ENCODE data around the gene NIPAL1. TPM values are rescaled to one million over a fixed set of nuclear protein-coding genes. Genes with fewer than 3 reads are reported as not detected.
"Not testable (repeated sequence)": the region's sequence is repeated elsewhere in the genome, so short reads cannot be mapped to it uniquely, and the experiment has no call there.

NIPAL1 gene
- 1 to 10 TPM in 1 of 2 donors, under 1 TPM in 1; 0.91 to 1.7 TPM for total RNA-seq
- total RNA-seq = 0.38 to 0.58 reads per million in 2 donors

DNA sequence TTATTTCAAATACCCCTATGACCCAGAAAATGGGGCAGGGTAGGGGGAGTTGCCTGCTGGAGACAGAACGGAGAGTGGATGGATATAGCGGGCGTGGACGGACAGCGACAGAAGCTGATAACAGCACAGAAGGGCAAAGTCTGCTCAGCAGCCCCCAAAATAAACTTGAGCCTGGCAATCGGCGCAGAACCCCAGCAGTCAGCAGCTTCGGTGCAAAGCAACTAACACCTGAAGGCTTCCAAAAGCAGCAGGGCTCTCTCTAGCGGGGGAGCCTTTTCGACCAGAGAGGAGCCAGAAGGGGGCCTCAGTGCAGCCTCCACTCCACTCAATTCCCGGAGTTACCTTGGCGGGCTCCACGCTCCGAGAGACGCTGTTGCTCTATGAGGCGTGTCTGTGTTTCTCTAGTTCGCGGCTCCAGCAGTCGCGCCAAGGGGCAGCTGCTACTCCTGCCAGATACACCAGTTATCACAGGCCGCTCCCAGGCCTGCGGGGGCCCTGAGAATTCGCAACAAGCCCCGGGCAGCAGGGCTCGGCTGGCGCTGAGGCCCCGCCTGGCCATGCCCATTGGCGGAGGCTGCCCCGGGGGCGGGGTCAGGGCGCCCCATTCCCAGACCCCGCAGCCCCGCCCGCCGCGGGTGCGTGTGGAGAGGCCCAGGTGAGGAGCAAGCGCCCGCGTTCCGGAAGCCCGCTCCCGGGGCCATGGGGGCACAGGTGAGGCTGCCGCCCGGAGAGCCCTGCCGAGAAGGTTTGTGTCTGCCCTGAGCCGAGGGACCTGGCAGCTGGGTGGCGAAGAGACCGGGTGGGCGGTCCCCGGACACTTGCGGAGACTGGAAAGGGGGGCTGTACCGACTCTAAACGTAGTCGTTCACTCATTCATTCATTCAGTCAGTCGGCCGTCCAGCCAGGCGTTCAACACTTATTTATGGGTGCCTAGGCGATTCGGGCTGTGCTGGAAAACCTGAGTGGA lies at the start of gene NIPAL1, which contains the start of gene CNGA1:
Gene NIPAL1 (plus strand): TSS at position 632 of the 967 bp plus-strand sequence. CDS start 68 bp downstream, at position 700.
Gene CNGA1 (minus strand): TSS at position 541 of the 967 bp plus-strand sequence. CDS start 63,992 bp downstream, outside the sequence.
- H3K4me1 Mint-ChIP-seq = peaks cover 11% of the 10 kb centered on the region
- peaks cover 32% of the 10 kb centered on the region for H3K27me3 Mint-ChIP-seq
- H3K36me3 Mint-ChIP-seq (ENCODE audit: low read depth) = peaks cover 2% of the 10 kb centered on the region

DNA sequence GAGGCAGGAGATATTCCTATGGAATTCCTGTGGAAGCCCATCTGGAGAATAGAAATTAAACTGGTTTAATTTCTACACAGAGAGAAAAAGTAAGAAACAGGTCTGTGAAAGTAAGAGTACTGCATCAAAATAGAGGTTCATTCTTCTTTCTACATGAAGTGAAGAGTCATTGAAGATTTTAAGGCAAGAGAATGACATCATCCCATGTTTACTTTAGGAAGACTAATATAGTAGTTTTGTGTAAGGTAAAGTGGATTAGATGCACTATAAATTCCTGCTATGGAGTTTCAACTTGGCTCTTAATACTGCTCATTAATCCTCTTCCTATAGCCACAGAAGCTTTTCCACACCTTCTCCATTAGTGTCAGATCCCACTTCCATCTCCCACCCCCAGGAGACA lies 47.7 kb upstream of the NIPAL1 start:
- Mint-ChIP-seq H3K27ac (no peak overlapping the region), H3K4me3 (no peak overlapping the region), H3K27me3 (peaks cover 7% of the 10 kb centered on the region), H3K4me1 (peaks cover 2% of the 10 kb centered on the region), H3K36me3 (ENCODE audit: low read depth) (no peaks in the 10 kb centered on the region)
- ATAC-seq (no peak), DNase-seq (no peak)
- H3K9me3 ChIP-seq (ENCODE audit: control insufficient read depth, low read length, poor library complexity, severe bottlenecking) = no peaks in the 10 kb centered on the region

More for the DNA sequence above, at the start of gene NIPAL1, which contains the start of gene CNGA1:
- peak; percentile 97 for ATAC-seq
- H3K9me3 ChIP-seq (ENCODE audit: control insufficient read depth, low read length, poor library complexity, severe bottlenecking) = no peaks in the 10 kb centered on the region
- H3K27ac Mint-ChIP-seq = peak within 1 kb of the TSS; percentile 34
- DNase-seq = peak; percentile 42 to 65 (median 56)
- H3K4me3 Mint-ChIP-seq = peak within 1 kb of the TSS; percentile 93

DNA sequence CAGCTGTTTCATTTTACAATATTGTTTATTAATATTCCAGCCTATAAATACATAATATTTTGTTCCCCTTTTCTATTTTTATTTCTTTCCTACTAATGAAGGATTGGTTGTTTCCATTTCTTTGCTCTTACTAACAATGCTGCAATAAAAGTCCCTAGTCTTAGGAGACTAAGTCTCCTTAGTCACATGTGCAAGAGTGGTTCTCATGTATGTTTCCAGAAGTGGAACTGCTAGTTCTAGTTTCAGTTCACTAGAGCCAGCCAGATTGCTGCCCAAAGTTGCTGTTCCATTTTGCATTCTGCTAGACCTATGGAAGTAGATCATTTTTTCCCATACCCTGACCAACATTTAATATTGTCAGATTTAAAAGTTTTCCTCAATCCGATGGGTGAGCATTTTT lies 44.4 kb upstream of the NIPAL1 start:
- no peak for ATAC-seq
- Mint-ChIP-seq H3K4me3 (no peak overlapping the region), H3K36me3 (ENCODE audit: low read depth) (no peaks in the 10 kb centered on the region), H3K27ac (no peak overlapping the region), H3K4me1 (peaks cover 2% of the 10 kb centered on the region), H3K27me3 (peaks cover 14% of the 10 kb centered on the region)
- DNase-seq = no peak
- no peaks in the 10 kb centered on the region for H3K9me3 ChIP-seq (ENCODE audit: control insufficient read depth, low read length, poor library complexity, severe bottlenecking)

DNA sequence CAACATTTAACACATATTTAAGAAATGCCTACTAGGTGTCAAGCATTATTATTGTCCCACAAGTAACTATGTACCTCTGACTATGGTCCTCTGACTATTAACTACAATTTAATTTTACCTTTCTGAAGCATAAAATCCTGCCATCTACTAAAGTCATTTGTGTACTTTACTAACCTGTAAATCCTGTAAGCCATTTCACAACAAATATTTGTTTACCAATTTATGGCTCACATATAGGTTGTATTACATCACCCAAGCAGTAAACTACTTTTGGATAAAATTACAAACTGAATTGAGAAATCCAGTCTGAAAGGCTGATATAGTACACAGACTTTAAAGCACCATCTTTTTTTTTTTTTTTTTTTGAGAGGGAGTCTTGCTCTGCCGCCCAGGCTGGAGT lies 43.9 kb upstream of the NIPAL1 start:
- no peak overlapping the region for H3K27ac Mint-ChIP-seq
- ATAC-seq (no peak), DNase-seq (no peak)
- peaks cover 2% of the 10 kb centered on the region for H3K4me1 Mint-ChIP-seq
- H3K9me3 ChIP-seq (ENCODE audit: control insufficient read depth, low read length, poor library complexity, severe bottlenecking) = no peaks in the 10 kb centered on the region
- H3K36me3 Mint-ChIP-seq (ENCODE audit: low read depth) = no peaks in the 10 kb centered on the region
- peaks cover 16% of the 10 kb centered on the region for H3K27me3 Mint-ChIP-seq
- H3K4me3 Mint-ChIP-seq = no peak overlapping the region

DNA sequence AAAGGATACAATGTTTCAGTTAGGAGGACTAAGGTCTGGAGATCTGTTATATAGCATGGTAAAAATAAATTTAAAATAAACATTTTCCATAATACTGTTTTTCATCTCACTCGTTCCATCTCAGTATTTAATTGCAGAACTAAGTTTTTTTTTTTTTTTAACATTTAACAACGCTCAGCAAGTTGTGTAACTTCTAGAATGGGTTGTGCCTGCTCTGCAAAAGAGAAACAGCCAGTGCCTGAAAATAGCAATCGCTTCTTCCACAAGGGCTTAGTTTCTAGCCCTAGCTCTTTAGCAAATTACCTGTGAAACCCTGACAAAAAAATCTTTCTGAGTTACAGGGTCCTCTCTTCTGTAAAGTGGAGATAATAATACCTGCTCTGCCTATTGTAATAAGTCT lies 42.0 kb upstream of the NIPAL1 start:
- Mint-ChIP-seq H3K36me3 (ENCODE audit: low read depth) (no peaks in the 10 kb centered on the region), H3K27me3 (peaks cover 8% of the 10 kb centered on the region), H3K4me3 (no peak overlapping the region), H3K4me1 (peaks cover 2% of the 10 kb centered on the region), H3K27ac (no peak overlapping the region)
- H3K9me3 ChIP-seq (ENCODE audit: control insufficient read depth, low read length, poor library complexity, severe bottlenecking) = no peaks in the 10 kb centered on the region
- DNase-seq (no peak), ATAC-seq (no peak)

DNA sequence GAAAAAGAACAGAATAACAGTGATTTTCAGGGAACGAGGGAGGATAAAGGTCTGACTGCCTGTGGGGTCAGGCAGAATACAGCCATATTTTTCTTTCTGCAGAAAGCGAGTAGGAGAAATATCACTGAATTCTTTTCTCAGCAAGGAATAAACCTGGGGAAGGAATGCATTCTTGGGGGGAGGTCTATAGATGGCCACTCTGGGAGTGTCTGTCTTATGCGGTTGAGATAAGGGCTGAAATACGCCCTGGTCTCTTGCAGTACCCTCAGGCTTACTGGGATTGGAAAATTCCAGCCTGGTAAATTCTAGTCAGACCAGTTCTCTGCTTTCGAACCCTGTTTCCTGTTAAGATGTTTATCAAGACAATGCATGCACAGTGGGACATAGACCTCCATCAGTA lies 26.4 kb upstream of the NIPAL1 start:
- Mint-ChIP-seq H3K27ac (no peak overlapping the region), H3K36me3 (ENCODE audit: low read depth) (no peaks in the 10 kb centered on the region), H3K4me1 (no peaks in the 10 kb centered on the region), H3K27me3 (peaks cover 12% of the 10 kb centered on the region), H3K4me3 (no peak overlapping the region)
- DNase-seq (no peak), ATAC-seq (no peak)
- H3K9me3 ChIP-seq (ENCODE audit: control insufficient read depth, low read length, poor library complexity, severe bottlenecking) = peaks cover 3% of the 10 kb centered on the region

DNA sequence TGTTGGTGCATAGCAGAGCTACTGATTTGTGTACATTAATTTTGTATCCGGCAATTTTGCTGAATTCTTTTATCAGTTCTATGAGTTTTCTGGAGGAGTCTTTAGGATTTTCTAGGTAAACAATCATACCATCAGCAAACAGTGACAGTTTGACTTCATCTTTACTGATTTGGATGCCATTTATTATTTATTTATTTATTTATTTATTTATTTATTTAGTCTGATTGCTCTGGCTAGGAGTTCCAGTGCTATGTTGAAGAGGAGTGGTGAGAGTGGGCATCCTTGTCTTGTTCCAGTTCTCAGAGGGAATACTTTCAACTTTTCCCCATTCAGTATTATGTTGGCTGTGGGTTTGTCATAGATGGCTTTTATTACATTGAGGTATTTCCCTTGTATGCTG lies 24.1 kb upstream of the NIPAL1 start:
- H3K27me3 Mint-ChIP-seq; H3K27ac Mint-ChIP-seq; ATAC-seq; H3K4me3 Mint-ChIP-seq; H3K4me1 Mint-ChIP-seq; H3K9me3 ChIP-seq (ENCODE audit: control insufficient read depth, low read length, poor library complexity, severe bottlenecking); DNase-seq; H3K36me3 Mint-ChIP-seq (ENCODE audit: low read depth): not testable (repeated sequence)

DNA sequence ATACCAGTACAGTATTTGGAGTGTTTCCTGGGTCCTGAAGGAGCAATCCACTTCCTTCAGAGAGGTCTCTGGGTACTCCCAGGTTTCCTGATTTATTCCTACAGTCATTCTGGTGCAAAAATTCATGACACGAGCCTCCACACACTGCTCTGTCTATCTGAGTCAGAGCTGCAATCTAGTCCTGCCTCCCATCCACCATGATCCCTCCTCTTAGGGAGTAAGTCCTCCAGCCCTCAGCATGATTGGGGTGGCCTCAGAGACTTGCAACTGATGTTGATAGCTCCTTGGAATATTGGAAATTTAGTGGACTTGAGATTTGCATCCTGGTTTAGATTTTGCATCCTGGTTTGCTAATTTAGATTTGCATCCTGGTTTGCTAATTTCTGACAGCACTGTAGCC lies 20.6 kb upstream of the NIPAL1 start:
- Mint-ChIP-seq H3K4me1 (no peaks in the 10 kb centered on the region), H3K27me3 (peaks cover 8% of the 10 kb centered on the region), H3K27ac (no peak overlapping the region), H3K4me3 (no peak overlapping the region), H3K36me3 (ENCODE audit: low read depth) (no peaks in the 10 kb centered on the region)
- no peak for DNase-seq
- H3K9me3 ChIP-seq (ENCODE audit: control insufficient read depth, low read length, poor library complexity, severe bottlenecking) = no peaks in the 10 kb centered on the region
- no peak for ATAC-seq

DNA sequence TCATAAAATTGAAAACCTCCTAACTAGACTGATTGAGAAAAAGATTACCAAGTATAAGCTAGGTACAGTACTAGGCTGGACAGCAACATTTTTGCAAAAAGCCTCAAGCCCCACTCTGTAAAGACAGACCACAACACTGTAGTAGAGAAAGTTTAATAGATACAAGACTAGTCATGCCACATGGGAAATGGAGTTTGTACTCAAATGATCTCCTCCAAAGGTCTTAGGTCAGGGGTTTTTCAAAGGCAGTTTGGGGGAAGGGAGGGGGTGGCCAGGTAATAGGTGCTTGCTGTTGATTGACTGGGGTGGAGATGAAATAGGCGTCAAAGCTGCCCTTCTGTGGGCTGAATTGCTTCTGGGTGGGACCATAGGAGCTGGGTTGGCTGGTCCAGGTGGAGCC lies 14.3 kb upstream of the NIPAL1 start:
- DNase-seq = no peak
- Mint-ChIP-seq H3K27ac (peak overlapping the region; percentile 37), H3K36me3 (ENCODE audit: low read depth) (no peaks in the 10 kb centered on the region), H3K4me3 (no peak overlapping the region), H3K27me3 (peaks cover 8% of the 10 kb centered on the region), H3K4me1 (no peaks in the 10 kb centered on the region)
- ATAC-seq = no peak
- H3K9me3 ChIP-seq (ENCODE audit: control insufficient read depth, low read length, poor library complexity, severe bottlenecking) = no peaks in the 10 kb centered on the region

DNA sequence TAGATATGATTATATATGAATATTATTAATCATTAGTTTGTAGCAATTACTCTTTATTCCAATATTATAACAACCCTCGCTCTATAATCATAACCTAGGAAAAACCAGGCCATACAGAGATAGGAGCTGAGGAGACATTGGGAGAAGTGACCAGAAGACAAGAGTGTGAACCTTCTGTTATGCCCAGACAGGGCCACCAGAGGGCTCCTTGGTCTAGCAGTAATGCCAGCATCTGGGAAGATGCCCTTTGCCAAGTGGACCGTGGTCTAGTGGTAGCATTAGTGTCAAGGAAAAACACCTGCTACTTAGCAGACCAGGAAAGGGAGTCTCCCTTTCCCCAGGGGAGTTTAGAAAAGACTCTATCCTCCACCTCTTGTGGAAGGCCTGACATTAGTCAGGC lies 13.0 kb upstream of the NIPAL1 start:
- not testable (repeated sequence) for H3K27ac Mint-ChIP-seq, H3K4me3 Mint-ChIP-seq

DNA sequence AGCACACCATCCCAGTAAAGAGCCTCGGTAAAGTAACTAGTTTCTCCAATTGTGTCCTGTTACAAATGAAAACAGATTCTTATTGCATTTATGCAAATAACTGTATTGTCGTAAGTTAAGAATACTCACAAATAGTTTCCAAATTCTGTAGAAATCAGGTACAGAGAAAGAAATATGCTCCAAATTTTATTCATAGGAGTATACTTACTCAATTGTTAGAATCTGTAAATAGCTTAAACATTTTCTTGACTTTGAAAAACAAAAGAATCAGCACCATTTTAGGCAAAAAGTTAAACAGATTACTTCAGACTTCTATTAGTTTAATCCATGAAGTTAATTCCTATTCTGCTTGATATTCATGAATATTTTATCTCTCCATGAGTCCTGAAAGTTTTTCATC lies 10.8 kb upstream of the NIPAL1 start:
- no peak for ATAC-seq
- no peaks in the 10 kb centered on the region for H3K4me1 Mint-ChIP-seq
- no peak overlapping the region for H3K27ac Mint-ChIP-seq
- no peak for DNase-seq
- H3K36me3 Mint-ChIP-seq (ENCODE audit: low read depth) = no peaks in the 10 kb centered on the region
- H3K27me3 Mint-ChIP-seq = peaks cover 5% of the 10 kb centered on the region
- H3K9me3 ChIP-seq (ENCODE audit: control insufficient read depth, low read length, poor library complexity, severe bottlenecking) = no peaks in the 10 kb centered on the region
- H3K4me3 Mint-ChIP-seq = no peak overlapping the region

More for the DNA sequence above, 13.0 kb upstream of the NIPAL1 start:
- not testable (repeated sequence) for H3K4me1 Mint-ChIP-seq; DNase-seq; ATAC-seq; H3K36me3 Mint-ChIP-seq (ENCODE audit: low read depth); H3K9me3 ChIP-seq (ENCODE audit: control insufficient read depth, low read length, poor library complexity, severe bottlenecking); H3K27me3 Mint-ChIP-seq

DNA sequence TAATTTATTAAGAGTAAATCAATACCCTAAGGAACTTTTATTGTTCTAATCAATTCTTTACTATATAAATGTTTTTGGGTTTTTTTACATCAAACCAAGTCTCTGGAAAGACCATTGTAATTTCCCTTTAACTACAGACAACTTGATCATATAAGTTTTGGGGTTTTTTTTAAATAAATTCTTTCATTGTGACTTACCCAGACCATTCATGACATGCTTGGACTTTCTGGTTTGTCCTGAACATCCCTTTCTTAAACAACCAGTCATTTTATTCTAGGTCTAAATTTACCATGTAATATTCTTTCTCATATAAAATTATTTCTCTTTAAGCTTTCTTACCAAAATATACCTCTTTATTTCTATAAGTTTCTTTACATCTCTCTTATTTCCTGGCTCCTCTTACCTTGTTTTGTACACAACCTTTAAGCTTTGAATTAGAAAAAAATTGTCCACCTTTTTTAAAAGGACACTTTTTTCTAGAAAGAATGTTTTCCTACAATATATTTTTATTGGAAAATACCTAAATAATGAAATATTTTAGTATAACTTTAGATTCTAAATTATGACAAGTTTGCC lies 8.5 kb upstream of the NIPAL1 start:
- no peak for DNase-seq
- no peaks in the 10 kb centered on the region for H3K4me1 Mint-ChIP-seq
- no peaks in the 10 kb centered on the region for H3K9me3 ChIP-seq (ENCODE audit: control insufficient read depth, low read length, poor library complexity, severe bottlenecking)
- ATAC-seq = no peak
- H3K27me3 Mint-ChIP-seq = peaks cover 24% of the 10 kb centered on the region
- H3K36me3 Mint-ChIP-seq (ENCODE audit: low read depth) = peaks cover 2% of the 10 kb centered on the region
- H3K27ac Mint-ChIP-seq = no peak overlapping the region
- no peak overlapping the region for H3K4me3 Mint-ChIP-seq

DNA sequence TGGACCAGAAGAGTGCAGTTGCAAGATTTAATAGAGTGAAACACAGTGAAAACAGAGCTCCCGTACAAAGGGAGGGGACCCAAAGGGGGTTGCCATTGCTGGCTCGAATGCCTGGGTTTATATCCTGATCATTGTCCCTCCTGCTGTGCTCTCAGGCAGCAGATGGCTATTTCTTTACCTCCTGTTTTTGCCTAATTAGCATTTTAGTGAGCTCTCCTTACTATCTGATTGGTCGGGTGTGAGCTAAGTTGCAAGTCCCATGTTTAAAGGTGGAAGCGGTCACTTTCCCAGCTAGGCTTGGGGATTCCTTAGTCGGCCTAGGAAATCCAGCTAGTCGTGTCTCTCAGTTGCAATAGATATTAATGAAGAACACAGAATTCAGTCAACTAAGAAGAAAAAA lies 5.7 kb upstream of the NIPAL1 start:
- H3K27ac Mint-ChIP-seq; H3K4me1 Mint-ChIP-seq; ATAC-seq; H3K36me3 Mint-ChIP-seq (ENCODE audit: low read depth); H3K4me3 Mint-ChIP-seq; DNase-seq; H3K9me3 ChIP-seq (ENCODE audit: control insufficient read depth, low read length, poor library complexity, severe bottlenecking): not testable (repeated sequence)
- peaks cover 33% of the 10 kb centered on the region for H3K27me3 Mint-ChIP-seq

Measured in T-helper 17 cell (primary cell).